Measurements from ENCODE around the gene RNF34. TPM values are rescaled to one million over a fixed set of nuclear protein-coding genes. Genes with fewer than 3 reads are reported as not detected.

Gene RNF34
- polyA plus RNA-seq, 4 donors, result 29.7 to 39.0 (median 31.8) TPM

DNA sequence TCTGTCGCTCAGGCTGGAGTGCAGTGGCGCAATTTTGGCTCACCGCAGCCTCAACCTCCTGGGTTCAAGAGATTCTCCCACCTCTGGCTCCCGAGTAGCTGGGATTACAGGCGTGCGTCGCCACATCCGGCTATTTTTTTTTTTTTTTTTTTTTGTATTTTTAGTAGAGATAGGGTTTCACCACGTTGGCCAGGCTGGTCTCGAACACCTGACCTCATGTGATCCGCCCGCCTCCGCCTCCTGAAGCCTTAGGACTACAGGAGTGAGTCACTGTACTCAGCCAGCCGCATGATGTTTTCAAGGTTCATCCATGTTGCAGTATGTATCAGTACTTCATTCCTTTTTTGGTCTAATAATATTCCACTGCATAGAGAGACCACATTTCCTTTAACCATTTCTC, 2.4 kb upstream of the RNF34 start:
- Histone ChIP-seq H3K27ac (ENCODE audit: low read depth in 1 of 3, low read length in 2 of 3) (no peak overlapping the region), H3K4me3 (ENCODE audit: low read depth in 1 of 3, low read length in 3 of 3) (no peak overlapping the region), H3K27me3 (ENCODE audit: control insufficient read depth in 3 of 3, insufficient read depth in 3 of 3, low read length in 3 of 3) (no peaks in the 10 kb centered on the region), H3K9me3 (ENCODE audit: control insufficient read depth in 2 of 2, insufficient read depth in 1 of 2, low read depth in 1 of 2, low read length in 1 of 2) (no peaks in the 10 kb centered on the region), H3K4me1 (ENCODE audit: control insufficient read depth in 3 of 3, insufficient read depth in 2 of 3, low read depth in 1 of 3, low read length in 2 of 3) (peaks cover 0 to 9% (median 3%) of the 10 kb centered on the region in 3 donors), H3K36me3 (ENCODE audit: control insufficient read depth in 3 of 3, insufficient read depth in 2 of 3, low read depth in 1 of 3, low read length in 3 of 3) (peaks cover 0 to 2% (median 0%) of the 10 kb centered on the region in 3 donors)
- DNase-seq, result no peak
- FAIRE-seq, result no peak
- 94 to 96% (median 95%) methylated on average over 14 of the region's 14 CpGs for WGBS, 3 donors

DNA sequence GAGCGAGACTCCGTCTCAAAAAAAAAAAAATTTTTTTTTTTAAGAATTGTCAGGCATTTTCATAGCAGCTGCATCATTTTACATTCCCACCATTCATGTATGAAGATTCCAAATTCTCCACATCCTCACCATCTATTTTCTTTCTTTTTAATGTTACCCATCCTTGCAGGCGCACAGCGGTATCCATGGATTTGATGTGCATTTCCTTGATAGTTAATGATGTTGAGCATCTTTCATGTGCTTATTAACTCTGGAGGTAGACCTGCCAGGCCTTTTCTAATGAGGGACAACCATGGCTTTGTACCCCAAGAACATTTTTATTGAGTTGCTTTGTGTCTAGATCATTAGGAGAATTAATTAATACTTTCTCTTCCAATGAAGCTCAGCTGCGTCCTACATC, 1.6 kb upstream of the RNF34 start:
- Histone ChIP-seq H3K4me1 (ENCODE audit: control insufficient read depth in 3 of 3, insufficient read depth in 2 of 3, low read depth in 1 of 3, low read length in 2 of 3) (peaks cover 0 to 9% (median 3%) of the 10 kb centered on the region in 3 donors), H3K36me3 (ENCODE audit: control insufficient read depth in 3 of 3, insufficient read depth in 2 of 3, low read depth in 1 of 3, low read length in 3 of 3) (peaks cover 0 to 2% (median 0%) of the 10 kb centered on the region in 3 donors), H3K27me3 (ENCODE audit: control insufficient read depth in 3 of 3, insufficient read depth in 3 of 3, low read length in 3 of 3) (no peaks in the 10 kb centered on the region), H3K27ac (ENCODE audit: low read depth in 1 of 3, low read length in 2 of 3) (no peak overlapping the region), H3K9me3 (ENCODE audit: control insufficient read depth in 2 of 2, insufficient read depth in 1 of 2, low read depth in 1 of 2, low read length in 1 of 2) (no peaks in the 10 kb centered on the region), H3K4me3 (ENCODE audit: low read depth in 1 of 3, low read length in 3 of 3) (no peak overlapping the region)
- WGBS, 3 donors, result 96 to 99% (median 99%) methylated on average over 3 to 5 of the region's 5 CpGs
- DNase-seq (no peak), FAIRE-seq (no peak)

DNA sequence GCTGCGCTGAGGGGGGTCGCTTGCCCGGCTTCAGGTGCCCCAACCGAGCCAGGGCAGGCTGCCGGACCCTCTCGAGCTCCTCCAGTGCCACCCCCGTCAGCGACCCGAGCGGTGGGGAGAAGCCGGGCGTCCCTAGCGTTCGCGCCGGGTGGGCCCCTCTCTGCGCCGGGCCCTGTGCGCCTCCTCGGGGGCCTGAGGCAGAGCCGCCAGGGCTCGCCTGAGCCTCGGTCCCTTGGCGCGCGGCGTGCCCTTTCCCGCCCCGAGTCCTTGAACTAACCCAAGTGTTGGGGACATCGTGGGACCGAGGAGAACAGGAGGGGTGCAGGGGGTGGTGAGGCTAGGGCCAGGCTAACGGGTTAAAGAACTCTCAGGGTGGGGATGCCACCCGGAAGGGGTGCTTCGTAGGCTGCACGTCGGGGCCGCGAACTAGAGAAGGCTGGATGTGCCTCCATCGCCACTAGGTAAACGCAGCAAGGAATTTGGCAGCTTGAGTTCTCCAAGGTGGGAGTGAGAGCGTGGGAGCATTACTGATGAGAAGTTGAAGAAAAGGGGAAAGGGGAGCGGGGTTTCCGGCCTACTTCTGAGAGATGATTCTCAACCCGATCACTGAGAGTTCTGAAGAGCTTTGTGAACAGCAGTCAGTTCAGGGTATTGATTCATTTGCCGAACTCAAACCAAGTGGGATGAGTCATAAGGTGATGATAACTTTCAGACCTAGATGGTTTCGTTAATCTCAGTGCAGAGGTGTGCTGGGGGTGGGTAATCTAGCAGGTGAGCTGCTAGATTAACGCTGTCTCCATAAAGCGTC, 618 bp downstream of the RNF34 start:
- no peak for FAIRE-seq

DNA sequence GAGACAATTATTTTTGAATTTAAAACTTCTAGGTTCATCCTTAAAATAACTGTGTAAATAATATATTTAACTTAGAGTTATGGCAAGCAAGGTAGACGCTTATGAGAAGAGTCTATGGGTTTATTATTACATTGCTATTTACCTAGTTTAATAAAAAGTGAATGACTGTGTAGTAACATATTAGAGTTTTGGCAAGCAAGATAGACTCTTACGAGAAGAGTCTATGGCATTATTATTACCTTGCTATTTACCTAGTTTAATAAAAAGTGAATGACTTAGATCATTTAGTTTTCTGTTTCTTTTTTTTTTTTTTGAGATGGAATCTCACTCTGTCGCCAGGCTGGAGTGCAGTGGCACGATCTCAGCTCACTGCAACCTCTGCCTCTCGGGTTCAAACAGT, 3.8 kb downstream of the RNF34 start:
- no peak for FAIRE-seq

More for the DNA sequence above, 618 bp downstream of the RNF34 start:
- peak overlapping the region; percentile 95 to 98 (median 96) for H3K27ac ChIP-seq (ENCODE audit: low read depth in 1 of 3, low read length in 2 of 3)
- H3K4me1 ChIP-seq (ENCODE audit: control insufficient read depth in 3 of 3, insufficient read depth in 2 of 3, low read depth in 1 of 3, low read length in 2 of 3), result peaks cover 0 to 17% (median 3%) of the 10 kb centered on the region in 3 donors
- H3K36me3 ChIP-seq (ENCODE audit: control insufficient read depth in 3 of 3, insufficient read depth in 2 of 3, low read depth in 1 of 3, low read length in 3 of 3), result peaks cover 0 to 11% (median 2%) of the 10 kb centered on the region in 3 donors
- peak; percentile 84 to 85 for DNase-seq
- H3K9me3 ChIP-seq (ENCODE audit: control insufficient read depth in 2 of 2, insufficient read depth in 1 of 2, low read depth in 1 of 2, low read length in 1 of 2), result no peaks in the 10 kb centered on the region
- 0 to 1% (median 0%) methylated on average over 45 to 48 of the region's 48 CpGs for WGBS, 3 donors
- H3K4me3 ChIP-seq (ENCODE audit: low read depth in 1 of 3, low read length in 3 of 3), result peak overlapping the region; percentile 89 to 98 (median 94)
- H3K27me3 ChIP-seq (ENCODE audit: control insufficient read depth in 3 of 3, insufficient read depth in 3 of 3, low read length in 3 of 3), result no peaks in the 10 kb centered on the region

DNA sequence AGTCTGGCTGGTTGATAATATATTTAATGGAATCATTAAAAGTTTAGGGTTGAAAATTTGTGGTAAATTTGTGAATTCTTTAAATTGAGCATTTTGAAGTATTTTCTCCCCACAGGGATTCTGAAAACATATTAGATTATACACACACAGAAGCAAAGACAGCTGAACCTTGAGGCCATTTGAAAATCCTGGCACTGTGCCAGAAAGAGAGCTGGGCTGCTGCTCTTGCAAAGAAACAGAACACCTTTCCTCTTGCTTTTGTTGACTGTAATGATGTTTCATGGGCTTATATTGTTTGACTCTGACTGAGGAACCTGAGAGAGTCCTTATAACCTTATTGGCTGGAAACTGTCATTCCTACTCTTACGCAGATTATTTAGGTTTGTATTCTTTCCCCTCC, 4.8 kb downstream of the RNF34 start:
- Histone ChIP-seq H3K27me3 (ENCODE audit: control insufficient read depth in 3 of 3, insufficient read depth in 3 of 3, low read length in 3 of 3) (no peaks in the 10 kb centered on the region), H3K4me3 (ENCODE audit: low read depth in 1 of 3, low read length in 3 of 3) (no peak overlapping the region), H3K9me3 (ENCODE audit: control insufficient read depth in 2 of 2, insufficient read depth in 1 of 2, low read depth in 1 of 2, low read length in 1 of 2) (no peaks in the 10 kb centered on the region), H3K4me1 (ENCODE audit: control insufficient read depth in 3 of 3, insufficient read depth in 2 of 3, low read depth in 1 of 3, low read length in 2 of 3) (peaks cover 0 to 17% (median 0%) of the 10 kb centered on the region in 3 donors), H3K27ac (ENCODE audit: low read depth in 1 of 3, low read length in 2 of 3) (no peak overlapping the region), H3K36me3 (ENCODE audit: control insufficient read depth in 3 of 3, insufficient read depth in 2 of 3, low read depth in 1 of 3, low read length in 3 of 3) (peaks cover 0 to 34% (median 4%) of the 10 kb centered on the region in 3 donors)
- 95 to 100% (median 98%) methylated on average over 1 of the region's 1 CpG for WGBS, 3 donors
- DNase-seq (peak; percentile 52 to 71), FAIRE-seq (no peak)

More for the DNA sequence above, 3.8 kb downstream of the RNF34 start:
- peaks cover 0 to 24% (median 4%) of the 10 kb centered on the region in 3 donors for H3K36me3 ChIP-seq (ENCODE audit: control insufficient read depth in 3 of 3, insufficient read depth in 2 of 3, low read depth in 1 of 3, low read length in 3 of 3)
- no peak overlapping the region for H3K27ac ChIP-seq (ENCODE audit: low read depth in 1 of 3, low read length in 2 of 3)
- WGBS, 3 donors, result 81 to 88% (median 86%) methylated on average over 5 of the region's 5 CpGs
- no peak overlapping the region for H3K4me3 ChIP-seq (ENCODE audit: low read depth in 1 of 3, low read length in 3 of 3)
- H3K27me3 ChIP-seq (ENCODE audit: control insufficient read depth in 3 of 3, insufficient read depth in 3 of 3, low read length in 3 of 3), result no peaks in the 10 kb centered on the region
- H3K9me3 ChIP-seq (ENCODE audit: control insufficient read depth in 2 of 2, insufficient read depth in 1 of 2, low read depth in 1 of 2, low read length in 1 of 2), result no peaks in the 10 kb centered on the region
- peaks cover 0 to 17% (median 3%) of the 10 kb centered on the region in 3 donors for H3K4me1 ChIP-seq (ENCODE audit: control insufficient read depth in 3 of 3, insufficient read depth in 2 of 3, low read depth in 1 of 3, low read length in 2 of 3)
- DNase-seq, result no peak

DNA sequence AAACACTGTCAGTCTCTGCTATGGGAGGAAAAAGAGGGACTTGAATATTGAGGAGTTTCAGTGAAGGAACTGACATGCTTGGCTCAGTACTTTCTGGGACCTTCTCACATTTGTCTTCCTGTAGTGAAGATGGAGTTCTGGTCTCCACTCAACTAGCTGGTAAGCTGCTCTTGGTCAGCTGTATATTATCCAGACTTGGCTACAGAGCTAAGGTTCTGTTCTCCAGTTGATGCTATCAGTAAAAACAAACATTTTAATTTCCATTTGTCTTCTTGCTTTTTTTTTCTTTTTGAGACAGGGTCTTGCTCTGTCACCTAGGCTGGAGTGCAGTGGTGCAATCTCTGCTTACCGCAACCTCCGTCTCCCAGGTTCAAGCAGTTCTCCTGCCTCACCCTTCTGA, 5.3 kb downstream of the RNF34 start:
- H3K27ac ChIP-seq (ENCODE audit: low read depth in 1 of 3, low read length in 2 of 3), result no peak overlapping the region
- WGBS, 3 donors, result 82 to 100% (median 99%) methylated on average over 2 of the region's 2 CpGs
- FAIRE-seq (no peak), DNase-seq (no peak)
- H3K4me1 ChIP-seq (ENCODE audit: control insufficient read depth in 3 of 3, insufficient read depth in 2 of 3, low read depth in 1 of 3, low read length in 2 of 3), result peaks cover 0 to 17% (median 0%) of the 10 kb centered on the region in 3 donors
- H3K4me3 ChIP-seq (ENCODE audit: low read depth in 1 of 3, low read length in 3 of 3), result no peak overlapping the region
- H3K36me3 ChIP-seq (ENCODE audit: control insufficient read depth in 3 of 3, insufficient read depth in 2 of 3, low read depth in 1 of 3, low read length in 3 of 3), result peaks cover 0 to 35% (median 4%) of the 10 kb centered on the region in 3 donors
- H3K9me3 ChIP-seq (ENCODE audit: control insufficient read depth in 2 of 2, insufficient read depth in 1 of 2, low read depth in 1 of 2, low read length in 1 of 2), result no peaks in the 10 kb centered on the region
- no peaks in the 10 kb centered on the region for H3K27me3 ChIP-seq (ENCODE audit: control insufficient read depth in 3 of 3, insufficient read depth in 3 of 3, low read length in 3 of 3)

DNA sequence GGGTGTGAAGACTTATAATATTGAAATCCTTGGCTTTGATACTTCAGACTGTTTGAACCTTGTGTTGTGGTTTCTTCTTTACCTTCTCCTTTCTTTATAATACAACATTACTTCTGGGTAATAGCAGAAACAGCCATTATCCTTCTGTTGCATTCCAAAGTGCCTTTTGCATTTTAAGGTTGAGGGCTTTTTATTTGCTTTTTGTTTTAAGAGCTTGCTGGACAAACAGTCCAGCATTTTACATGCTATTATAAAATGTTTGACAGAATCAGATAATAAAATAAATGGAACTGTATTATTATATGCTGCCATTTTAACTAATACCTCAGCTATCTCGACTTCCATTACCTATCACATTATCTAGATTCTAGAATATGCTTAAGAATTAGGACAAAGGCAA, 14.0 kb downstream of the RNF34 start:
- peaks cover 2 to 14% (median 7%) of the 10 kb centered on the region in 3 donors for H3K4me1 ChIP-seq (ENCODE audit: control insufficient read depth in 3 of 3, insufficient read depth in 2 of 3, low read depth in 1 of 3, low read length in 2 of 3)
- 69 to 88% (median 85%) methylated on average over 1 of the region's 1 CpG for WGBS, 3 donors
- no peak overlapping the region for H3K27ac ChIP-seq (ENCODE audit: low read depth in 1 of 3, low read length in 2 of 3)
- peaks cover 9 to 36% (median 12%) of the 10 kb centered on the region in 3 donors for H3K36me3 ChIP-seq (ENCODE audit: control insufficient read depth in 3 of 3, insufficient read depth in 2 of 3, low read depth in 1 of 3, low read length in 3 of 3)
- H3K4me3 ChIP-seq (ENCODE audit: low read depth in 1 of 3, low read length in 3 of 3), result no peak overlapping the region
- H3K9me3 ChIP-seq (ENCODE audit: control insufficient read depth in 2 of 2, insufficient read depth in 1 of 2, low read depth in 1 of 2, low read length in 1 of 2), result no peaks in the 10 kb centered on the region
- FAIRE-seq (no peak), DNase-seq (no peak)
- H3K27me3 ChIP-seq (ENCODE audit: control insufficient read depth in 3 of 3, insufficient read depth in 3 of 3, low read length in 3 of 3), result no peaks in the 10 kb centered on the region

DNA sequence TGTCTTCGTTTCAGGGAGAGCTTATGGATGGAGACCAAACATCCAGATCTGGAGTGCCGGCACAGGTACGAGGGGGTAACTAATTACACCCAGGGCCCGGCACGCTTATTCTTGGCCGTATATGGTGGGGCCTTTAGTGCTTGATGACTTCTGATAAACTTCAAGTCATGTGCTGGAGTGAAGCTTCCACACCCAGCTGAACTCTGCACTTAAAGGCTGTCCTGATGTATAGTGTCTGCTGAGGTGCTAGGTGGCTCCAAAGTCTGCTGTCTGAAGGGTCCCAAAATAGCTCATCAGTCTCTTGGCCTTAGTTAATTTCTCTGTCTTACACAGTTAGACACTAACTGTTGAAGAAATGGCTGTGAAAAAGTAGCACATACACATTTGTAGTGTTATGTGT, 17.9 kb downstream of the RNF34 start:
- peaks cover 15 to 46% (median 24%) of the 10 kb centered on the region in 3 donors for H3K36me3 ChIP-seq (ENCODE audit: control insufficient read depth in 3 of 3, insufficient read depth in 2 of 3, low read depth in 1 of 3, low read length in 3 of 3)
- DNase-seq (peak; percentile 63 to 77), FAIRE-seq (no peak)
- no peaks in the 10 kb centered on the region for H3K9me3 ChIP-seq (ENCODE audit: control insufficient read depth in 2 of 2, insufficient read depth in 1 of 2, low read depth in 1 of 2, low read length in 1 of 2)
- peaks cover 2 to 14% (median 7%) of the 10 kb centered on the region in 3 donors for H3K4me1 ChIP-seq (ENCODE audit: control insufficient read depth in 3 of 3, insufficient read depth in 2 of 3, low read depth in 1 of 3, low read length in 2 of 3)
- H3K27ac ChIP-seq (ENCODE audit: low read depth in 1 of 3, low read length in 2 of 3), result peak overlapping the region in 1 of 3 donors; percentile 69
- no peaks in the 10 kb centered on the region for H3K27me3 ChIP-seq (ENCODE audit: control insufficient read depth in 3 of 3, insufficient read depth in 3 of 3, low read length in 3 of 3)
- no peak overlapping the region for H3K4me3 ChIP-seq (ENCODE audit: low read depth in 1 of 3, low read length in 3 of 3)
- 28 to 72% (median 54%) methylated on average over 6 of the region's 6 CpGs for WGBS, 3 donors
